ENCODE data around the gene FITM1. TPM values are rescaled to one million over a fixed set of nuclear protein-coding genes. Genes with fewer than 3 reads are reported as not detected.

The FITM1 gene
- total RNA-seq, 2 donors from 2014 or later, result 74.3 to 180 TPM

DNA sequence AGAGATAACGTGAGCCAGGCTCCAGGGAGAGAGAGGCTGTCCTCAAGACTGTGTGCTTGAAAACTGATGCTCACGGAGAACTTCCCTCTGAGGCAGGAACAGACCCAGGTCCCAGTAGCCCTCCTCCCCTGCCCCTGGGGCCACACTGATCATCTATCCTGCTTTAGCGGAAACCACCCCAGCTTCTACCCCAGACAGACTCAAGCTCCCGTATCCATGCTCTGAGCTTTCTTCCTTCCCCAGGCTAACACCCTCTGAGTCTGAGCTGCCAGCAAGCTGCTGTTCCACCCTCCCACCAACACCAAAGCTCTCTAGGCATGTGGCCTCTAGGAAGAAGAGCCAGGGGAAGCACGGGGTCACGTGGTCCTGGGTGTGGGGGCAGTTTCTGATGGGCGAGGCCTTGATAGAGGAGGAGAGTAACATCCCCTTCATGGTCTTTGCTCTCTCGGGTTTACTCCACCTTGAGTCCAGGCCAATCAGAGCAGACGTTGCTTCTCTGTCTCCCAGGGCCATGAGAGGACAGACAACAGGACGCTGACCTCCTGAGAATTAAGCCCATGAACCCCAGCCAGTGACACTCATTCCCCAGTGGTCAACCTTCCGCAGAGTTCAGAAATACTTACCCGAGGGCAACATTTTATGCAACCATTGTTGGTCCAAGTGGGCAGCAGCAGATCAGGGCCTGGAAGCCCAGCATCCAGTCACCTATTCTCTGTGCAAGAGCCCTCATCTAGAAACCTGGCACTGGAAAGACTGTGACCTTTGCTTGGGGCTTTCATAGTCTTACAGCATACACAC lies 35.0 kb upstream of the FITM1 start:
- Histone ChIP-seq H3K27ac (peak overlapping the region; percentile 91 to 95), H3K4me3 (peak overlapping the region; percentile 70 to 91), H3K36me3 (no peaks in the 10 kb centered on the region), H3K4me1 (peaks cover 0 to 22% of the 10 kb centered on the region in 2 donors), H3K9me3 (no peaks in the 10 kb centered on the region), H3K27me3 (no peaks in the 10 kb centered on the region)
- DNase-seq (ENCODE audit: low spot score), result peak; percentile 75
- TF ChIP-seq, protein P1, sequence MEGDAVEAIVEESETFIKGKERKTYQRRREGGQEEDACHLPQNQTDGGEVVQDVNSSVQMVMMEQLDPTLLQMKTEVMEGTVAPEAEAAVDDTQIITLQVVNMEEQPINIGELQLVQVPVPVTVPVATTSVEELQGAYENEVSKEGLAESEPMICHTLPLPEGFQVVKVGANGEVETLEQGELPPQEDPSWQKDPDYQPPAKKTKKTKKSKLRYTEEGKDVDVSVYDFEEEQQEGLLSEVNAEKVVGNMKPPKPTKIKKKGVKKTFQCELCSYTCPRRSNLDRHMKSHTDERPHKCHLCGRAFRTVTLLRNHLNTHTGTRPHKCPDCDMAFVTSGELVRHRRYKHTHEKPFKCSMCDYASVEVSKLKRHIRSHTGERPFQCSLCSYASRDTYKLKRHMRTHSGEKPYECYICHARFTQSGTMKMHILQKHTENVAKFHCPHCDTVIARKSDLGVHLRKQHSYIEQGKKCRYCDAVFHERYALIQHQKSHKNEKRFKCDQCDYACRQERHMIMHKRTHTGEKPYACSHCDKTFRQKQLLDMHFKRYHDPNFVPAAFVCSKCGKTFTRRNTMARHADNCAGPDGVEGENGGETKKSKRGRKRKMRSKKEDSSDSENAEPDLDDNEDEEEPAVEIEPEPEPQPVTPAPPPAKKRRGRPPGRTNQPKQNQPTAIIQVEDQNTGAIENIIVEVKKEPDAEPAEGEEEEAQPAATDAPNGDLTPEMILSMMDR (IDR thresholded peaks at IDR 0.05), result no peak

DNA sequence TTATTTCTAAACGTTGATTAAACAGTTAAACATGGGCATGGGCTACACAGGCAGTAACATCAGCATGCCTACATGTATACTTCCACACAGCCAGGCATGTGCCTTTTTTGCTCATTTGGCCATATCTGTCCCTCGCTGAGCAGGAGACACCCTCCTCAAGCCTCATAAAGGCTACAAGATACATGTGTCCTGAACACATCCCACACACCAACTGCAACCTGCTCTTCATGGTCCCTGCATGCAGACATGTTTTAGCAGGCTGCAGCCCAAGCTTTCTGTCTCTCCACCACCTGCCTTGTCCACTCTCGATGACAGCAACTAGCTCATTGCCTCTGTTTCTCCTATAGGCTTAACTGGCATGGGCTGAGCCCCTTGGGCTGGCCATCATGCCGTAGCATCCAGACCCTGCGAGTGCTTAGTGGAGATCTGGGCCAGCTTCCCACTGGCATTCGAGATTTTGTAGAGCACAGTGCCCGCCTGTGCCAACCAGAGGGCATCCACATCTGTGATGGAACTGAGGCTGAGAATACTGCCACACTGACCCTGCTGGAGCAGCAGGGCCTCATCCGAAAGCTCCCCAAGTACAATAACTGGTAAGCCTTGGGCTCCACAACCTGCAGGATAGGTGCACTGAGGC lies 33.8 kb upstream of the FITM1 start:
- H3K9me3 ChIP-seq, result no peaks in the 10 kb centered on the region
- TF ChIP-seq, protein P1 (IDR thresholded peaks at IDR 0.05), result no peak
- DNase-seq (ENCODE audit: low spot score), result no peak
- no peak overlapping the region for H3K27ac ChIP-seq
- no peaks in the 10 kb centered on the region for H3K27me3 ChIP-seq
- peaks cover 0 to 22% of the 10 kb centered on the region in 2 donors for H3K4me1 ChIP-seq
- no peaks in the 10 kb centered on the region for H3K36me3 ChIP-seq
- H3K4me3 ChIP-seq, result no peak overlapping the region

GRCh38 chr14:24098229-24098926 lies 32.1 kb upstream of the FITM1 start:
- Histone ChIP-seq H3K4me3 (no peak overlapping the region), H3K9me3 (no peaks in the 10 kb centered on the region), H3K36me3 (no peaks in the 10 kb centered on the region), H3K27ac (no peak overlapping the region), H3K27me3 (no peaks in the 10 kb centered on the region), H3K4me1 (peaks cover 0 to 19% of the 10 kb centered on the region in 2 donors)
- TF ChIP-seq, protein P1 (IDR thresholded peaks at IDR 0.05), result no peak
- DNase-seq (ENCODE audit: low spot score), result no peak

DNA sequence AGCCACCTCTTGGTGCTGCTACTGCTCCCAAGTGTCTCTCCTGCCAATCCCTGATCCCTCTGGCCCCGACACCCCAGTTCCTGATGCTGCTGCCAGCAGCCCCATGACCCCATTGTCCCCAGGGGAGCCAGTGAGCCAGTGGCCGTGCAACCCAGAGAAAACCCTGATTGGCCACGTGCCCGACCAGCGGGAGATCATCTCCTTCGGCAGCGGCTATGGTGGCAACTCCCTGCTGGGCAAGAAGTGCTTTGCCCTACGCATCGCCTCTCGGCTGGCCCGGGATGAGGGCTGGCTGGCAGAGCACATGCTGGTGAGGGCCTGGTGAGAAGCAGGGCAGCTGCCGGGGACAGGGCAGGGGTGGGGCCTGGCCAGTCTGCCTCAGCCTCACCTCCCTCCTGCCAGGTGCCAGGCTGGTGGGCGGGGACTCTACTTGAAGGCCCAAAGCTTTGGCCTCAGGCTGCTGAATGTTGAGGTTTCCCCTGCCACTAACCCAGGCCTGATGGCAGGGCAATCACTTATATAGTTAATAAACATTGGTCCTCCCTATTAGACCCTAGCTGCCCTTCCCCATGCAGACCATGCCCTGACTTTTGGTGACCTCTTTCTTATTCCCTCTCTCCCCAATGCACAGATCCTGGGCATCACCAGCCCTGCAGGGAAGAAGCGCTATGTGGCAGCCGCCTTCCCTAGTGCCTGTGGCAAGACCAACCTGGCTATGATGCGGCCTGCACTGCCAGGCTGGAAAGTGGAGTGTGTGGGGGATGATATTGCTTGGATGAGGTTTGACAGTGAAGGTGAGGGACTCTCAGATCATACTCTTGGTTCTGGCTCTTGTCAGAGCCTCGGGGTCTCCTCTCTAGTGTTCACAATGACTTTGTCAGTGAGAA lies 31.3 kb upstream of the FITM1 start:
- Histone ChIP-seq H3K36me3 (no peaks in the 10 kb centered on the region), H3K9me3 (no peaks in the 10 kb centered on the region), H3K4me1 (peaks cover 0 to 14% of the 10 kb centered on the region in 2 donors), H3K27me3 (no peaks in the 10 kb centered on the region), H3K4me3 (no peak overlapping the region), H3K27ac (no peak overlapping the region)
- TF ChIP-seq, protein P1 (IDR thresholded peaks at IDR 0.05), result no peak
- no peak for DNase-seq (ENCODE audit: low spot score)

Measured in right atrium auricular region (tissue), 2 donors.